GM18907 (cell line): ENCODE data around the gene RECQL5.
"Not testable (repeated sequence)": the region's sequence is repeated elsewhere in the genome, so short reads cannot be mapped to it uniquely, and the experiment has no call there.

Experiments used
- ATAC-seq: cut with Tn5 transposase; IDR thresholded peaks from one replicate; pipeline ENCODE4 v1.9.1; 2021; ENCODE audit warnings: mild to moderate bottlenecking, moderate library complexity; ENCODE audit not compliant: unreplicated experiment

The RECQL5 gene

DNA sequence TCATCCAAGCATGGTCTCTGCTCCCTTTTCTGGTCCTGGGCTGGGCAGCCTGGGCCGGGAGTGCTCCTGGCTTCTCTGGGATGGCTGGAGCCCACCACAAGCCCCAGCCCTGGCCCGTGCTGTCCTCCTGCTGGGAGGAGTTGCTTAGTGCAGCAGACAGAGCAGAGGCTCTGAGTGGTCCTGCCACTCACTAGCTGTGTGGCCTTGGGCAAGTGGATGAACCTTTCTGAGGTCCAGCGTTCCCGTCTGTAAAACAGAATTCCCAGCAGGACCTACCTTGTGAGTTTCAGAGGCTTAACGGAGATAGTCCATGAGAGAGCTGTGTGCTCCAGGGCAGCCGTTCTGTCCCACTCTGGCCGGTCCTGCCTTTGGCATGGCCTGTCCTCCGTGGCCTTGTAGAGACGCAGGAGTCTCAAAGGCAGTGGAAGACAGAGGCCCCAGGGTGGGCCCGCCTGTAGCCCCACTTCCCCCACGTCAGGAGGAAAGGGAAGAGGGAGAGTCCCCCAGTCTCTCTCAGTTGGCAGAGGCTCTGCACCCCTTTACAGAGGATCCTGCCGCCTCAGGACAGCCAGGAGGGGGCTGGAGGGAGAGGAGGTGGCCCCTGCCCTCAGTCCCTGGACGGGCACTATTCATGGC lies 71.6 kb downstream of the RECQL5 start:
- no peak for ATAC-seq

DNA sequence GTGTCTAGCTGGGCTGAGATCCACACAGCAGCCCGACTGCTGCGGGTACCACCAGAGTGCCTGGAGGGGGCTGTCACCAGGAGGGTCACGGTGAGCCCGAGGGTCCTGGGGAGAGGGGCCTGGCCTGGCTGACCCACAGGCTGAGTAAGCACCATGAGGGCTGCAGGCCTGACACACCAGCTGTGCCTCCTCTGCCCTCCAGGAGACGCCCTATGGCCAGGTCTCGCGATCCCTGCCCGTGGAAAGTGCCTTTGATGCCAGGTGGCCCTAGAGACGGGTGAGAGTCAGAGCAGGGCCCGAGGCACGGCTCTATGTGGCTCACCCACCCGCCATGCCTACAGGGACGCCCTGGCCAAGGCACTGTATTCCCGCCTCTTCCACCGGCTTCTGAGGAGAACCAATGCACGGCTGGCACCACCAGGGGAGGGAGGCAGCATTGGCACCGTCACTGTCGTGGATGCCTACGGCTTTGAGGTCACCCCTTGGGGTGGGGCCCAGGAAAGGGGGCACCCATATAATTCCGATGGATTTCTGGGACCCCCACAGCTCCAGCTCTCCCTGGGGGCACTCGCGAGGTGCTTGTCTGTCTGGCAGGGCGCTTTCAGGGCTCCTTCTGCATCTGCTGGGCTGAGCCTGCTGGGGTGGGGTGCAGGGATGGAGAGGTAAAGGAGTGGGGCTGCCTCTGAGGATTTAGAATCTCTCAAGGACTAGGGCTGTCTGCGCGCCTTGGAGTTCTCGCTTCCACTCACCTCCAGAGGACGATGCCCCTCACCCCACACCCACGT lies 72.3 kb downstream of the RECQL5 start:
- no peak for ATAC-seq

GRCh38 chr17:75593430-75593829 lies 73.5 kb downstream of the RECQL5 start:
- ATAC-seq: not testable (repeated sequence)

GRCh38 chr17:75592348-75593020 lies 74.5 kb downstream of the RECQL5 start:
- no peak for ATAC-seq

DNA sequence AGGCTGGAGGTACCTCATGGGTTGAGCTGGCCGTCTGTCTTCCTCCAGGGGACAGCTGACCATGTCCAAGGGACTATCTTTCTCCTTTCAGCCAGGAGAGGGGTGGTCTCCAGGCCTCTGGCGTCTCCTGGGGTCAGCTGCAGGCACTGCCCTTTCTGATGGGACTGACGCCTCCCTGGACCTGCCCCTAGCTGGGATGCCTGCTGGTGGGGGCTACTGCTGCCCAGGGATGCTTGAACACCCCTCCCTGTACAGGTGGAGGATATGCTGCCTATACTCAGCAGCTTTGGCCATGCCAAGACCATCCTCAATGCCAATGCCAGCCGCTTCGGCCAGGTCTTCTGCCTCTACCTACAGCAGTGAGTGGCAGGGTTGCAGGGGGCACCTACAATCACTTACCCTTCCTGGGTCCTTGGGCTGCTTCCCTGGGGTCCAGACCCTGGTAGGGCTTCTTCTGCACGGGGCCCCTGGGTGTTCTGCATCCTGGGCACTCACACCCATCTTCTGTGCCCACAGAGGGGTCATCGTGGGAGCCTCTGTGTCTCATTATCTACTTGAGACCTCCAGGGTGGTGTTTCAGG lies 75.1 kb downstream of the RECQL5 start:
- ATAC-seq: no peak

- ATAC-seq: no peak
Measured at GRCh38 chr17:75590849-75591721, 75.9 kb downstream of the RECQL5 start.

DNA sequence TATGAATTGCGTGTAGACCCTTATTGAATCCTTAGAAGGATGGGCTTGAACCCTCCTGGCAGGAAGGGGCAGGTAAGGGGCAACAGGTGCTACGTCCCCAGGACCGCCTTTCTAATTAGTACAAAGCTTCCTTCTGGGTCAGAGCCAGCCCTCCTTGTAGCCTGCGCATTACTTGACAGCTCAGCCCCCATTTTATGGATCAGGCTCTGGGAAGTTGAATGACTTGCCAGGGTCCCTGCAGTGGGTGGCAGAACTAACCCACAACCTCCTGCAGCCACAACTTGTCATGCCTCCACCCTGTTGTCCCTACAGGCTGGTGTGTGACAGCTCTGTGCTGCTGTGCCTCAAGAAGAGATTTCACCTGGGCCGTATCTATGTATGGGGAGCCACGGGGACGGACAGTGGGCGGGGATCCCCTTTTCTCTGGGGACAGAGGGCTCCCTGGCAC lies 76.6 kb downstream of the RECQL5 start:
- no peak for ATAC-seq

DNA sequence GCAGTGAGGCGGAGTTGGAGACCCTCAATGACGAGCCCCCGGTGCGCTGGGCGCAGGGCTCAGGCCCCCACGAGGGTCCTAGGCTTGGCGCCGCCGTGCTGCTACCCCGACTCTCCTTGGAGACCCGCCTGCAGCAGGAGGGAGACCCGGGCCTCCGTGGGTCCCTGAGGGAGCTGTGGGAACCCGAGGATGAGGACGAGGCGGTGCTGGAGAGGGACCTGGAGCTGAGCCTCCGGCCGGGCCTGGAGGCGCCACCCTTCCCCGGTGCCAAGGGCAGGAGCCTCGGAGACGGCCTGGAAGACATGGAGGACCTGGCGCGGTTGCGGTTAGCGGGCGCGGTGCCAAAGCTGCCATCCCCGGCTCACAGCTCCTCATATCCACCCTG lies 77.0 kb downstream of the RECQL5 start:
- no peak for ATAC-seq

DNA sequence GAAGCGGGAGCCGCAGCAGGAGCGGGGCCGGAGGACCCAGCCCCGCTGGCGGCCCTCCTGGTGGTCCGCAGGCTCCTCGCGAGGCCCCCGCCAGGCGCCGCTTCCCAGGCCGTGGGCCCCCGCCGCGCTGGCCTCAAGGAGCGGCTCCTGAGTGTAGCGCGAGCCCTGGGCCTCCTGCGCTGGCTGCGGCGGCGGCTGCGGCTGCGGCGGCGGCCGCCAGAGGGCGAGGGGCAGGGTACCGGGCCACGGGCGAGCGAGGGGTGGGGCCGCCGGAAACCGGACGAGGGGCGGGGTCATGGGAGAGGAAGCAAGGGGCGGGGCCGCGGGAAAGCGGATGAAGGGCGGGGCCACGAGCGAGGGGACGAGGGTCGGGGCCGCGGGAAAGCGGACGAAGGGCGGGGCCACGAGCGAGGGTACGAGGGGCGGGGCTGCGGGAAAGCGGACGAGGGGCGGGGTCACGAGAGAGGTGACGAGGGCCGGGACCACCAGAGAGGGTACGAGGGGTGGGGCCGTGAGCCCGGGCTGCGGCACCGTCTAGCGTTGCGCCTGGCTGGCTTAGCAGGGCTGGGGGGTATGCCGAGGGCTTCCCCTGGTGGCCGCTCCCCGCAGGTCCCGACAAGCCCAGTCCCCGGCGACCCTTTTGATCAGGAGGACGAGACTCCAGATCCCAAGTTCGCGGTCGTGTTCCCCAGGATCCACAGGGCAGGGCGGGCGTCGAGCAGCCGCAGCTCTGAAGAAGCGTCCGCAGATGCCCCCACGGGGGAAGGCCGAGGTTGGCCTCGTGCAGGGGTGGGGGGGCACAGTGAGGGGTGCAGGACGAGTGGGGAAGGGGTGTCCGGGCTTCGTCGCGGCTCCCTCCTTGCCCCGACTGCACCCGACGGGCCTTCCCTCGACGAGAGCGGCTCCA lies 77.7 kb downstream of the RECQL5 start:
- ATAC-seq: peak; percentile 61

GRCh38 chr17:75588596-75589011 lies 78.3 kb downstream of the RECQL5 start:
- ATAC-seq: peak; percentile 23

DNA sequence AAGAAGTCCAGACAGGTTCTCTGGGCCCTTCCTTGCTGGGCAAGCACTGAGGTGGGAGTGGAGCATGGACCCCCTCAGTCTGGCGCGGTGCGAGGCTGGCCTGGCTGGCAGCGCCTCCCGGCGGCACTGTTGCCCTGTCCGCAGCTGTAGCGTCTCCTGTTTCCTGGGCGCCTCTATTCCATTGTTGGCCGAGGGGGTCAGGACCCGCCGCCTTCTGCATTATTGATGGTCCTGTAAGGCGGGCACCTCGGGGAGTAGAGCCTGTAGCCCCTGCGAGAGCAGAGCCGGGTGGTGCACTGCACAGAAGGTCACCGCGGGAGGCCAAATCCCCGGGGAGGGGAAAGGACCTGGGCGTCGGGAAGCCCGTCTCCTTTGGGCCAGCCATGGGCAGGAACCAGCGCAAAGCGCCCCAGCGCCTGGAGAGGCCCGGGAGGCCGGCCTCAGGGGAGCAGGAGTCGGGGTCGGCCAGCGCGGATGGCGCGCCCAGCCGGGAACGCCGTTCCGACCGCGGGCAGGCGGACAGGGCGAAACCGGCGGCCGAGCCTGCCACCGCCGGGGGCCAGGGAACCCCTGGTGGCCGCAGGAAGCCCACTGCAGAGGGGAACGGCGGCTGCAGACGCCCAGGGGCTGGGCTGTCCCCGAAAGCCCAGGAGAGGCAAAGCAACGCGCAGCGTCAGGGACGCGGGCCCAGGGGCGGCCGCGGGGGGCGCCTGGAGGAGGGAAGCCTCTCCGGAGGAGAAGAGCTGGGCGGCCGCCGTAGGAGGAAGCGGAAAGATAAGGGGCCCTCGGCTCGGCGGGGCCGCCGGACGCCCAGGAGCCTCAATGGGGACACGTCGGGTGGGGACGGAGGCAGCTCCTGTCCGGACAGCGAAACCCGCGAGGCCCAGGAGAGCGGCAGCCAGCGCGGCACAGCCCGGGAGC lies 79.0 kb downstream of the RECQL5 start, which contains the start of gene MYO15B:
MYO15B (plus strand) TSS at position 126 of the 921 bp plus-strand sequence; CDS start at position 384, 258 bp downstream.
- peak; percentile 7 for ATAC-seq

GRCh38 chr17:75584849-75585175 lies 82.1 kb downstream of the RECQL5 start:
- no peak for ATAC-seq

DNA sequence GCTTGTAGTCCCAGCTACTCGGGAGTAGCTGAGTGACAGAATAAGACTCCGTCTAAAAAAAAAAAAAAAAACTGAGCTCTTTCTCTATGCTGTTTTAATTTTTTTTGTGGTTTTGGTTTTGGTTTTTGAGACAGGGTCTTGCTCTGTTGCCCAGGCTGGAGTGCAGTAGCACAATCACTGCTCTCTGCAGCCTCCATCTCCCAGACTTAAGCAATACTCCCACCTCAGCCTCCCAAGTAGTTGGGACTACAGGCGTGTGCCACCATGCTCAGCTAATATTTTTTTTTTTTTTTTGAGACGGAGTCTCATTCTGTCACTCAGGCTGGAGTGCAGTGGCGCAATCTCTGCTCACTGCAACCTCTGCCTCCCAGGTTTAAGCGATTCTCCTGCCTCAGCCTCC lies 83.8 kb downstream of the RECQL5 start:
- ATAC-seq: not testable (repeated sequence)

DNA sequence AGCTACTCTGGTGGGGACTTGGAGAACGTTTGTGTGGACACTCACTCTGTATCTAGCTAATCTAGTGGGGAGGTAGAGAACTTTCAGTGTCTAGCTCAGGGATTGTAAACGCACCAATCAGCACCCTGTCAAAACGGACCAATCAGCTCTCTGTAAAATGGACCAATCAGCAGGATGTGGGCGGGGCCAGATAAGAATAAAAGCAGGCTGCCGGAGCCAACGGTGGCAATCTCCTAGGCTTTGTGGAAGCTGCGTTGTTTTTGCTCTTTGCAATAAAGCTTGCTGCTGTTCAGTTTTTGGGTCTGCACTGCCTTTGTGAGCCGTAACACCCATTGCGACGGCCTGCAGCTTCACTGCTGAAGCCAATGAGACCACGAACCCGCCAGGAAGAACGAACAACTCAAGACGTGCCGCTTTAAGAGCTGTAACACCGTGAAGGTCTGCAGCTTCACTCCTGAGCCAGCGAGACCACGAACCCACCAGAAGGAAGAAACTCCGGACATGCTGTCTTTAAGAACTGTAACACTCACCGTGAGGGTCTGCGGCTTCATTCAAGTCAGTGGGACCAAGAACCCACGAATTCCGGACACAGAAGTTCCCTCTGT lies 85.7 kb downstream of the RECQL5 start:
- ATAC-seq: not testable (repeated sequence)
